HG02642 (cell line): Measurements from ENCODE around the gene CPD.
"Not testable (repeated sequence)": the region's sequence is repeated elsewhere in the genome, so short reads cannot be mapped to it uniquely, and the experiment has no call there.

Experiments
- ATAC-seq: cut with Tn5 transposase; IDR thresholded peaks from one replicate; pipeline ENCODE4 v1.9.1; 2021; ENCODE audit warnings: mild to moderate bottlenecking; ENCODE audit not compliant: unreplicated experiment, poor library complexity

CPD gene

DNA sequence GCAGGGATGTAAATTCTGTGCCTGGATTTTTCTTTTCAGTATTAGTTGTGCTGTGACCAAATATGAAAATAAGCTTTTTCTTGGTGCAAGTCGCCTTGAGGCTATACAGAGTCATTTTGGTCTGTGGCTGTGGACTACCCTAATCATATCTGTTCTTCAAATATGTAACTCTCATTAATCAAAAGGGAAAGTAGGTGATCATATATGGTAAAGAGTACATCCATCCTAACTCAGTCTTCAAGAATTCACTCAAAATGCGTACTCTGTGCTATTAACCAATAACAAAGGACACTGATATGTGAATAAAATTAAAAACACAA is 2.6 kb downstream of the CPD start:
- no peak for ATAC-seq

DNA sequence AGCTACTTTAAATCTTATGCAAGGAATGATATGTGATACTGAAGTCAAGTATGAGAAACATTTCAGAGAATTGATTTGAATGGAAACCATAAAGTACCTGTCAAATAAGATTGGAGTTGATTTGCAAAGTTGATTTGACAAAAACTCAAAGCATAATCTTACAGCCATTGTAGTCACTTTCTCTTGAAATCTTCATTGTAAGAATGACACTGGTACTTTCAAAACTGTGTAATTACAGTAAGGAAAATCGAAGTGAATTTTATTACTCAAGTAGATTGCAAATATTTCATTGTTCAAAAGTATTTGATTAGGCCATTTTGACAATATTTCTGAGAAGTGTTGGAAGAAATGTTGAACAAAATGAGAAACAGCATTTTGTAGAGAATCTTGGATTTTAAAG is 3.6 kb downstream of the CPD start:
- ATAC-seq = no peak

GRCh38 chr17:30388321-30389179 is 9.8 kb downstream of the CPD start:
- ATAC-seq = no peak

- ATAC-seq = no peak
Observed at GRCh38 chr17:30389756-30390300, 11.1 kb downstream of the CPD start.

- ATAC-seq = no peak
Observed at GRCh38 chr17:30391534-30391933, 12.8 kb downstream of the CPD start.

DNA sequence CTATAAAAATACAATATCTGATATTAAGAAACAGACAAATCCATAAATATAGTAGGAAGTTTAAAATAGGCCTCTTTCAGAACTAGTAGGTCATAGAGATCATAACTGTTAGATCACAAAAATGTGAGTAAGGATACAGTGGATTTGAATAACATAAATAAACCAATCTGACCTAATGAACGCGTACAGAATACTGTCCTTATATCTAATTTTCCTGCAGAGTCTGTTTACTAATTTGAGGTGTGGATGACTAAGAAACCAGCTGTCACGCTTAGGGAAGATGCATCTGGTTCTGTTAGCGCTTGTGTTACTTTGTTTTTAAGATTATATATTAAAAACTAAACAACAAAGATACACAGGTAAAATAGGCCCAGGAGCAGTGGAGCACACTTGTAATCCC is 14.8 kb downstream of the CPD start:
- ATAC-seq = no peak

DNA sequence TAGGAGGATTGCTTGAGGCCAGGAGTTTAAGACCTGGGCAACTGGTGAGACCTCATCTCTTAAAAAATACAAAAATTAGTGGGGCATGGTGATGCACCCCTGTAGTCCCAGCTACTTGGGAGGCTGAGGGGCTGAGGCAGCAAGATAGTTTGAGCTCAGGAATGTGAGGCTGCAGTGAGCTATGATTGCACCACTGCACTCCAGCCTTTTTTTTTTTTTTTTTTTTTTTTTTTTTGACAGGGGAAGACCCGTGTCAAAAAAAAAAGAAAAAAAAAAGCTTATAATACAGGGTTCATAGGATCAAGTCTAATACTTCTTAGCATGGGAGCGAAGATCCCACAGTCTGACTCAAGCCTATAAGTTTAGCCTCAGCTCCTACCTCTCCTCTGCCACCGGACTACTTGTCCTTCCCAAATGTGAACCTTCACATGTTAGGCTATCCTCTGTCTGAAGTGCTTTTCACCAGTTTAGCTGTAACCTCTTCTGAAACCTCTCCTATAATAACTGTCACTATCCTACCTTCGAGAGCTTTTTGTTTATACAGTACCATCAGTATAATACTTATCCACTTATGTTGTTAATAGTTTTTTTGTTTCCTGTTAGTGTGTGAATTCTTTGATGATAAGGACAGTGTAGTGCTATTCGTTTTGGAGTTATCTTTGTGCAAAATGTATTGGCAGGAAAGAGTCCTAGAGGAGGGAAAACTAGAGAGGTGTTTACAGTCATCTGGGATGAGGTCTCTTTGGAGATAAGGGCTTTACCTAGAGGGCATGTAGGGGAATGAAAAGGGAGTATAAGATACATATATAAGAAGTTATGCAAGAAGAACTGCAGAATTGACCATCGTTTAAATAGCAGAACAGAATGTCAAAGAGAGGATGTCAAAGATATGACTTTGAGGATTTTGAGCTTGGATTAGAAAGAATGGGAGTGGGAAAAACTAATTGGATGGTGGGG is 15.5 kb downstream of the CPD start:
- no peak for ATAC-seq

DNA sequence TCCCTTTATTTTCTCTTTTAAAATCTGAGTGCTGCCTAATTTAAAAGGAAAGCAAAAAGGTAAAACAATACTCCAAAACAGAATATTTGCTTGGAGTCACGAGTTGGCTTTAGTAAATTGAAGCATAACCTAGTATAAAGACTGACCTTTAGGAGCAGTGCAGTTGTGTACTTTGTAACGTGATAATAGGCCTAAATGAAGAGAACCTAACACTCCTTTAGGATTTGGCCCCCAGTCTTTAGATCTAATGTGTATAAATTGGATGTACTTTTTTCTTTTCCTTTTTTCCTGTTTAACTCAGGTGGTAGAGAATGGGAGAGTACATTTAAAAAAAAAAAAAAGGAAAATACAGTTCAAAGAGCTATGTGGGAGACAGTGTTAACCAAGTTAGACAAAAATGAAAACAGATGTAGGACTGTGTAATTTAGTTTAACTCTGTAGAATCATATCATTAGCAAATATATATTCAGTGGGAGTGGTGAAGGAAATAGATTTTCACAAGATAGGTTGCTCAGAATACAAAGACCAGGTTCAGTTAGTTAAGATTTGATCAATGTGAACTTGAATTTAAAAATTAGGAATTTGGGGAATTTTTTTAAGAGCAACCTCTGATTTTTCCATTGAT is 16.8 kb downstream of the CPD start:
- ATAC-seq = no peak

GRCh38 chr17:30396129-30396528 is 17.4 kb downstream of the CPD start:
- no peak for ATAC-seq

- ATAC-seq = no peak
Observed at GRCh38 chr17:30396612-30397011, 17.9 kb downstream of the CPD start.

DNA sequence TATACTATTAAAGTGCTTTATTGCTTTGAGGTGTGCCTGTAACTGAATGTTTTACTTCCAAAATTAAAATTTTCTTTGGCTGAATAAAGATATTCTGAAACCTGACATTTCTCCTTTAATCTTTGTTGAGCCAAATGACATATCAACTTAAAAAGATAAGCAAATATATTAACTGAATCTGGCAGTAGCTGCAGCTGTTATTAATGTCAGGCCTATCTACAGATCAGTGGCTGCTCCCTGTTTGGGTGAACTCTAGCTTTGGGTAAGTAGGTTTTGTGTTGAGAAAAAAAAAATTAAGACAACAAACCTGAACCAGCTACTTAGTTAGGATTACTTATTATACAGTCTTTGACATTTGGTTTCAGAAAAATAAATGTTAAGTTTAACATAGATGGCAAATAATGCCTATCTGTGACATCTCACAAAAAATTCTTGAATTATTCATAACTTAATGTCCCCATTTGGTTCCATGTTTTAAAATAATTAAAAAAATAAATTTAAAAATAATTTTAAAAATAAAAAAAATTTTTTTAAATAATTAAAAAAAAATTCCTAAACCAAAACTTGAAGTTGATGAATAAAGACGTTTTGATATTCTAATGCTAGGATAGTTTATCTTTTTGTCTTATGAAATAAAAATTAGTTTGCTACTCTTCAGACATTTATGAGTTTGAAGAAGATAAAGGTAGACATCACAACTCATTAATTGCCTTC is 19.8 kb downstream of the CPD start:
- ATAC-seq = no peak

DNA sequence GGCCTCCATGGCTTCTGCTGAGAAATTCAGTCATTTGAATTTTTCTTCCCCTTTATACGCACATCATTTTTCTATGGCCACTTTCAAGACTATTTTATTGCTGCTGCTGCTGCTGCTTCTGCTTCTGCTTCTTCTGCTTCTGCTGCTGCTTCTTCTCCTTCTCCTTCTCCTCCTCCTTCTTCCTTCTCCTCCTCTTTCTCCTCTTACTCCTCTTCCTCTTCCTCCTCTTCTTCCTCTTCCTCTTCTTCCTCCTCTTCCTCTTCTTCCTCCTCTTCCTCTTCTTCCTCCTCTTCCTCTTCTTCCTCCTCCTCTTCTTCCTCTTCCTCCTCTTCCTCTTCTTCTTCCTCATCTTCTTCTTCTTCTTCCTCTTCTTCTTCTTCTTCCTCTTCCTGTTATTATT is 22.4 kb downstream of the CPD start:
- ATAC-seq = no peak

- no peak for ATAC-seq
Observed at GRCh38 chr17:30405161-30405560, 26.4 kb downstream of the CPD start.

DNA sequence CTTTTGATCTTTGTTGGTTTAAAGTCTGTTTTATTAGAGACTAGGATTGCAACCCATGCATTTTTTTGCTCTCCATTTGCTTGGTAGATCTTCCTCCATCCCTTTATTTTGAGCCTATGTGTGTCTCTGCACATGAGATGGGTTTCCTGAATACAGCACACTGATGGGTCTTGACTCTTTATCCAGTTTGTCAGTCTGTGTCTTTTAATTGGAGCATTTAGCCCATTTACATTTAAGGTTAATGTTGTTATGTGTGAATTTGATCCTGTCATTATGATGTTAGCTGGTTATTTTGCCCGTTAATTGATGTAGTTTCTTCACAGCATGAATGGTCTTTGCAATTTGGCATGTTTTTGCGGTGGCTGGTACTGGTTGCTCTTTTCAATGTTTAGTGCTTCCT is 31.9 kb downstream of the CPD start:
- ATAC-seq = not testable (repeated sequence)

DNA sequence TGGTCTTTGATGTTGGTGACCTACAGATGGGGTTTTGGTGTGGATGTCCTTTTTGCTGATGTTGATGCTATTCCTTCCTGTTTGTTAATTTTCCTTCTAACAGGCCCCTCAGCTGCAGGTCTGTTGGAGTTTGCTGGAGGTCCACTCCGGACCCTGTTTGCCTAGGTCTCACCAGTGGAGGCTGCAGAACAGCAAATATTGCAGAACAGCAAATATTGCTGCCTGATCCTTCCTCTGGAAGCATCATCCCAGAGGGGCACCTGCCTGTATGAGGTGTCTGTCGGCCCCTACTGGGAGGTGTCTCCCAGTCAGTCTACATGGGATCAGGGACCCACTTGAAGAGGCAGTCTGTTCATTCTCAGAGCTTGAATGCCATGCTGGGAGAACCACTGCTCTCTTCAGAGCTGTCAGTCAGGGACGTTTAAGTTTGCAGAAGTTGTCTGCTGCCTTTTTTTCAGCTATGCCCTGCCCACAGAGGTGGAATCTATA is 33.3 kb downstream of the CPD start:
- ATAC-seq = not testable (repeated sequence)

DNA sequence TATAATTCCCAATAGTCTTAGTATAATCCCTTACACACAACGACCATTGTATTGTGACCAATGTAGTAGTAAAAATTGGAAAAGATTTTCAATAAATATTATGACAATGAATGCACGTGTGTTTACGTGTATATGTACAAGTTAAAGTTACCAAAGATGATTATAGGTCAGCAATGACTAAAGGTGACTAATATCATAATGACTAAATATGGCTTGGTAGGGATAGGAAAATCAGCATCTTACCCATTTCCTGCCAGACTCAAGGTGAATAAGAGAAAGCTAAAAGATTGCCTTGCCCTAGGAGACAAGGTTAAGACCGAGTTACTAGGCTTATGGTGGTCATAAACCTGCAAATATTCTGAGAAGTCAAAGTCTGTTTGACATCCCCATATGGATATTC is 34.4 kb downstream of the CPD start:
- ATAC-seq = no peak

GRCh38 chr17:30414486-30414885 is 35.8 kb downstream of the CPD start:
- no peak for ATAC-seq

GRCh38 chr17:30415491-30415890 is 36.8 kb downstream of the CPD start:
- ATAC-seq = no peak

DNA sequence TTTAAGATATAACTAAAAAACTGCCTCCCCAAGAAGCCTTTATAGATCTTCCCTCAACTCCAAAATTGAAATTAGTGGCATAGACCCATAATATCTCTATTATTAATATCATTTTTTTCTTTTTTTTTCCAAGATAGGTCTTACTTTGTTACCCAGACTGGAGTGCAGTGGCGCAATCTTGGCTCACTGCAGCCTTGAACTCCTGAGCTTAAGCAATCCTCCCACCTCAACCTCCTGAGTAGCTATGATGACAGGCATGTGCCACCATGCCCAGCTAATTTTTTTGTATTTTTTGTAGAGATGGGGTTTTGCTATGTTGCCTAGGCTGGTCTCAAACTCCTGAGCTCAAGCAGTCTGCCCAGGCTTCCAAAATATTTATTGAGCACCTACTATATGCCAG is 39.3 kb downstream of the CPD start:
- ATAC-seq = not testable (repeated sequence)

DNA sequence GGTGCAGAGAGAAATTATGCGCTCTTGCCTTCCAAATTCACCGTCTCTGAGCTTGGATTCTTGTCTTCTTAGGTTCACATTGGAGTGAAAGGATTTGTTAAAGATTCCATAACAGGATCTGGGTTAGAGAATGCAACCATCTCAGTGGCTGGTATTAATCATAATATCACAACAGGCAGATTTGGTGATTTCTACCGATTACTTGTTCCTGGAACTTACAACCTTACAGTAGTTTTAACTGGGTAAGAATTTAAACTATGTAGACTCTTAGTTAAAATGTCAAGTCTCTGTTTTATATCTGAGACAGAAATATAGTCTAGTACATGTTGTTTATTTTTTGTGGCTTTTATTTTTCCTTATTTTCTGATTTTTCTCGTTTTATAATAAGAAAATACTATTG is 42.9 kb downstream of the CPD start:
- ATAC-seq = no peak
